ENCODE measurements around the gene SMAD3. TPM values are rescaled to one million over a fixed set of nuclear protein-coding genes. Genes with fewer than 3 reads are reported as not detected.

SMAD3 gene
- total and polyA plus RNA-seq, 2 of the 8 experiments (the other 6 are each of a cell fraction or from before 2014, with no cell fraction given): 10.1 to 12.4 TPM

DNA sequence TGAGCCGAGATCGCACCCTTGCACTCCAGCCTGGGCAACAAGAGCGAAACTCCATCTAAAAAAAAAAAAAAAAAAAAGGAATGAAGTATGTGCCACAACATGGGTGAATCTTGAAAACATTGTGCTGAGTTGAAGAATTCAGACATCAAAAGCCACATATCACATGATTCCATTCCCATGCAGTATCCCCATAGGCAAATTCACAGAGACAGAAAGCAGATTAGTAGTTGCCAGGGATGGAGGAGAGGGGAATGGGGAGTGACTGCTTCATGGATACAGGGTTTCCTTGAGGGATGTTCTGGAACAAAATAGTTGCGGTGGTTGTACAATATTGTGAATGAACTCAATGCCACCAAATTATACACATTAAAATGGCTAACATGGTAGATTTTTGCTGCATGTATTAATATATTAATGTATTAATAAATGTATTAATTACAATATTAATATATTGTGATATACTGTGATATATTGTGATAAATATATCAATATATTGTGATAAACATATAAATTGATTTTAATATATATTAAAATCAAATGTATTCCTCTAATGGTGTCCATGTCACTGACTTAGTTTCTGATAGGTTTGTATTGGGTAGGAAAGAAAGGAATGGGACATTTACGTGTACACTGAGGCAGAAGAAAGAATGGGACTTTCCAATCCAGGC is 34.9 kb downstream of the SMAD3 start (continued):
- no peak for TF ChIP-seq GABPA (IDR thresholded peaks at IDR 0.05; ENCODE audit: borderline replicate concordance, insufficient read depth, low read length)
- no peak for TF ChIP-seq EP300 (IDR thresholded peaks at IDR 0.05; ENCODE audit: borderline replicate concordance in 1 of 2, low read depth in 2 of 2, low read length in 2 of 2)

All from H1 (cell line).